Skeletal muscle satellite cell (primary cell): ENCODE measurements around the gene HHATL.

Source experiments
- H3K27me3 ChIP-seq: 2 replicates; pipeline ENCODE4 v1.7.0; 2013; ENCODE audit warnings: low read length; ENCODE audit not compliant: control insufficient read depth, insufficient read depth
- H3K36me3 ChIP-seq: 2 replicates; pipeline ENCODE4 v1.7.0; 2013; ENCODE audit warnings: mild to moderate bottlenecking, control low read depth, low read length; ENCODE audit not compliant: insufficient read depth
- H3K4me1 ChIP-seq: 2 replicates; pipeline ENCODE4 v1.7.0; 2013; ENCODE audit warnings: low read length; ENCODE audit not compliant: control insufficient read depth, insufficient read depth
- H3K4me2 ChIP-seq: 2 replicates; pipeline ENCODE4 v1.7.0; 2013; ENCODE audit warnings: mild to moderate bottlenecking, low read length
- H3K4me3 ChIP-seq: 2 replicates; pipeline ENCODE4 v1.7.0; 2013; ENCODE audit warnings: low read length
- H3K9ac ChIP-seq: 2 replicates; pipeline ENCODE4 v1.7.0; 2013; ENCODE audit warnings: mild to moderate bottlenecking, low read depth, low read length, moderate library complexity
- H3K9me3 ChIP-seq: replicated peaks from 2 replicates; pipeline ENCODE4 v1.7.0; 2013; ENCODE audit warnings: mild to moderate bottlenecking, control low read depth, low read length

HHATL gene

DNA sequence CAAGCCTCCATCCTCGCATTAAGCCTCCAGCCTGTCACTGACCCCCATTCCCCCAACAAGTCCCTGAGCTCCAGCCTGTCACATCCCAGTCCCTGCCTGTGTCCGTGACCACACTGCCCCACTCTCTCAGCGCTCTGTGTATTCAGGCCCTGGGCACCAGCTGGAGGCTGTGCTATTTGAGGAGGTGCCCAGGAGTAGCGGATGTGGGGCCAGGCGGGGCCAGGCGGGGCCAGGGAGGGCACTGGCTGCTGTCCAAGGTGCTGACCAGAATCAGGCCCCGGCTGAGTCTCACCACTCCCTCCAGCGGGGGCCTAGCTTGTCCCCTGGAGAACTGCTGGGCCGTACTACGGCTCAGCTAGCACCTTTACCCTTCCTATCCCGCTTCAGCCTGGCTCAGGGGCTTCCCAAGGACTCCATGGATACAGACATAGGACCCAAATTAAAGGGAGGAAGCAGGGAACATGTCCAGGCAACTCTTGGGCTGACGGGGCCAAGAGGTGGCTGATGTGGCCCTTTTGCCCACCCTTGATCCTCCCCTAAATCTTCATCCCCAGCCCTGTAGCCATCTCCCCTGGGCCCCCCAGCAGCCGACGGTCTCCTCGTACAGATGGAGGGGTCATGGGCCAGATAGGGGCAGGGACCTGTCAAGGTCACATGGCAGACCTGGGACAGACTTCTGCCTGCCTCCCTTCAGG lies 1.1 kb downstream of the HHATL start:
- H3K9ac ChIP-seq, result no peak overlapping the region
- no peak overlapping the region for H3K4me3 ChIP-seq
- peaks cover 3% of the 10 kb centered on the region for H3K4me1 ChIP-seq

DNA sequence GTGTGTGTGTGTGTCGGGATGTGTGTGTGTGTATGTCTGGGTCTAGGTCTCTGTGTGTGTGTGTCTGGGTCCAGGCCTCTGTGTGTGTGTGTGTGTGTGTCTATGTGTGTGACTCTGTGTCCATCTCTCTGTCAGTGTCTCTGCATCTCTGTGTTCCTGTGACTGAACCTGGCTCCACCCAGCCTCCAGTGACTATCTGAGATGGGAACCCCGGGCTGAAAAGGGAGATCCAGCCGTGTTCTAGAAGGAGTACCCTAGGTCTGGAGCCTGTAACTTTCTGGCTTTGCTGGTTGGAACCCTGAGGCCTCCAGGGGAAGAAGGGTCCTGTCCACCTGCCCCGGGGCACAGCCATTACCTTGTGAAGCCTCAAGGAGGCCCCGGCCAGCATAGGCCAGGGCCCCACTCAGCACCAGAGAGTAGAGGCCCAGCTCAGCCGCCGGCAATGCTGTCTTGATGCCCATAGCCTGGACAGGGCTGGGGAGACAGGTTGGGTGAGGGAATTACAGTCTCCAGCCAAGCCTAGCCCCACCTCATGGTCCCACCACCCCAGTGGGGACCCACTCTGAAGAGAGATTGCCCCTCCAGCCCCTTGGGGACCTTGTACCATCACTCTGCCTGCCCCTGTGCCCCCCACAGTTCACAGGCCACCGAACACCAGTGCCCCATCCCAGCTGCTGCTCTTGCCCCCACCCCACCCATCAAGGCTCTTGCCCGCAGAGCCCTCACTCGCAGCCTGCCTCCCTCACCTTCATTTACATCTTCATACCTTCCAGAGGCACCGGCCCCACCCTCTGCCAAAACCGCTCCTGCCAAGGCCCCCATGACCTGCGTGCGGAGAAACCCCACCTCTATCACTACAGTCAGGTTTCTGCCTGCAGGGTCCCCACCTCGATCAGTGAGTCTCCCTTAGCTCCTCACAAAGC lies 2.0 kb downstream of the HHATL start:
- Histone ChIP-seq H3K9ac (no peak overlapping the region), H3K27me3 (peaks cover 21% of the 10 kb centered on the region), H3K4me2 (no peak overlapping the region), H3K4me1 (peaks cover 3% of the 10 kb centered on the region), H3K36me3 (no peaks in the 10 kb centered on the region), H3K4me3 (no peak overlapping the region), H3K9me3 (no peaks in the 10 kb centered on the region)

More for the DNA sequence above, 1.1 kb downstream of the HHATL start:
- H3K9me3 ChIP-seq, result no peaks in the 10 kb centered on the region
- no peaks in the 10 kb centered on the region for H3K36me3 ChIP-seq
- peaks cover 19% of the 10 kb centered on the region for H3K27me3 ChIP-seq
- no peak overlapping the region for H3K4me2 ChIP-seq

DNA sequence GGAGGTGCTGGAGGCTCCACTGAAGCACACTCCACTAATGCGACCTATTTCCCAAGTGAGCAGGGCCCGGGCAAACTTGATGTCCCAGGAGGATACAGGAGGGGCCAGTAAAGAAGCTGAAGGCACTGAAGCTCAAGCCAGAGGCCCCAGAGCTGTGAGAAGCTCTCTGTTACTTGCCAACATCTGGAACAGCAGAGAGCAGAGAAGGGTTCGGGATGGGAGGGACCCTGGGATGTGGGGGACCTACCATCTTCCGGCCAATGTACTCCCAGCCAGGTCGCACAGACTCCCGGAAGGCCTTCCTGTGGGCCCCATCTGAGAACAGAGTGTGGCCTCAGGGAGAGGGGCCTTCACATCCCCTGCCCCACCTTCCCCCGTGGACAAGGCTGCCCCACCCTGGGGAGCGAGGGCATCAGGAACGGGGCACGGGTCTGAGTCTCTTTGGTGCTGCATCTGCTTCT lies 3.1 kb downstream of the HHATL start:
- no peak overlapping the region for H3K4me3 ChIP-seq
- peaks cover 31% of the 10 kb centered on the region for H3K27me3 ChIP-seq
- H3K36me3 ChIP-seq, result no peaks in the 10 kb centered on the region
- no peaks in the 10 kb centered on the region for H3K9me3 ChIP-seq
- H3K9ac ChIP-seq, result no peak overlapping the region
- H3K4me1 ChIP-seq, result peaks cover 3% of the 10 kb centered on the region
- no peak overlapping the region for H3K4me2 ChIP-seq

DNA sequence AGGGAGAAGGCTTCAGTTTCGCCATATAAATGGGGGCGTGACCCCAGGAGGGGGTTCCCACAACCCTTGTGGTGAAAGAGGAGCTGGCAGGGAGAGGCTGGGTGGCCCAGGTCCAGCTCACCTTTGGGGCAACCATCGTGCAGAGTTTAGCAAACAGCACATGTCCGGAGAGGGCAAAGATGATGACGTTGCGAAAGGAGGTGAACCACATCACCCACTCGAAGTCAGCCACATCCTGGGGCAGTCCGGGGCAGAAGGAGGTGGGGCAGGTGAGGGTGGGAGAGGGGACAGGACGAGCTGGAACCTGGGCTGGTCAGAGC lies 3.7 kb downstream of the HHATL start:
- H3K4me2 ChIP-seq, result no peak overlapping the region
- H3K4me3 ChIP-seq, result no peak overlapping the region
- no peaks in the 10 kb centered on the region for H3K9me3 ChIP-seq
- H3K4me1 ChIP-seq, result peaks cover 3% of the 10 kb centered on the region
- H3K27me3 ChIP-seq, result peaks cover 38% of the 10 kb centered on the region
- no peaks in the 10 kb centered on the region for H3K36me3 ChIP-seq
- H3K9ac ChIP-seq, result no peak overlapping the region

DNA sequence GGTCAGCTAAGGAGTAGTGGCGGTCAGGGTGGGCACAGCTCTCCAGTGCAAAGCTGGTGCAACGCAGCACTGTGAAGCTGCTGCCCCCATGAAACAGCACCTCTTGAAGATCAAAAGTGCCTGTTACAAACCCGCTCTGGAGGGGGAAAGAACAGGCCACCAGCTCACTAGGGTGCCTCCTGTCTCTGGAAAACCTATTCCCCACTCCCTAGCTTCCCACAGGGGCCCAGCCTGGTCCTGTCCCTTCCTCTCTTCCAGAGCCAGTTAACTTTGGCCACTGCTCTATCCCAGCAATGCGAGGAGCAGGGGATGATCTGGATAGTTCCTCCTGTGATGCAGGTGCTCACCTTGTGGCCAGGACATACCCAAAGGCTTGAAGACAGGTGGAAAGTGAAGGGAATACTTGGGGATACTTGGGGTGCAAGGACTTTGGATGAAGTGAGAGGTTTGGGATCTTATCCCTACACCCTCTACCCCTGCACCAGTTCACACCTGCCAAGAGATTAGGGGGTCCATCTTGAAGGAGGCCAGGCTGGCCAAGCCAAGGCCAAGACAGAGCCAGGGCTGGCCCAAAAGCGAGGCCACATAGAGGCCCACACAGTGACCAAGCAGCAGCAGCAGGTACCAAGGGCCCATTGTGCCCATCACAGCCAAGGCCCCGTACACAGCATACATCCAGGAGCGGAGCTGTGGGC lies 4.2 kb downstream of the HHATL start:
- Histone ChIP-seq H3K36me3 (no peaks in the 10 kb centered on the region), H3K9me3 (no peaks in the 10 kb centered on the region), H3K27me3 (peaks cover 42% of the 10 kb centered on the region), H3K4me1 (peaks cover 3% of the 10 kb centered on the region), H3K4me3 (no peak overlapping the region), H3K9ac (no peak overlapping the region), H3K4me2 (no peak overlapping the region)

DNA sequence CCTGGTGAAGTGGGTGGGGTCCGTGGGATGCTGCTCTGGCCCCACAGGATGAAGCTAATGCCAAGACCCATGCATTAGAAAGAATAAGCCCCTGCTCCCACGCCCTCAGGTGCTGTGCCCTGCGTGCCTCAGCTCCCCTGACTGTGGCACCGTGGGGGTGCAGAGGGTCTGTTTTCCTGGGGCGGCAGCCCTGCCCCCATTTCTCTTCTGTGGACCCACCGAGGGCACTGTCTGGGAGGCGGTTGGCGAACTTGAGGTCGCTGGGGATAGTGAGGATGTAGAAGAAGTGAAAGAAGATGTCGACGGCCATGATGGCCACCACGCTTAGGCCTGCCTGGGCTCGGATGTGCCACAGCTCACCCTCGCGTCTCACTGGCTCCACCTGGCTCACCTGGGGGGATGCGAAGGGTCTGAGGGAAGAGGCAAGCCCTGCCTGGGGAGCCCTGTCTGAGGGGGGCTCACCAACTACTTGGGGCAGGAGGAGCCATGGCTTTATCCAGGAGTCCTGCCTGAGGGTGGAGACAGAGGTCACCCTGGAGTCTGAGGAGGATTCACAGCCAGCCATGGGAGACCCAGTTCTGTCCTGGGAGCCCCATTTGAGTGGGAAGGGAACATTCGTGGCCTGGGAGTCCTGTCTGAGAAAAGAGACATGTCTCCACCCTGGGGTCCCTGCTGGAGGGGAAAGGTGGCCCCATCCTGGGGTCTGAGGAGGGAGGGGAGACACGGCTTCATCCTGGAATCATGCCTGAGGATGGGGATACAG lies 5.1 kb downstream of the HHATL start:
- peaks cover 42% of the 10 kb centered on the region for H3K27me3 ChIP-seq
- peaks cover 3% of the 10 kb centered on the region for H3K4me1 ChIP-seq
- no peak overlapping the region for H3K9ac ChIP-seq
- no peaks in the 10 kb centered on the region for H3K9me3 ChIP-seq
- H3K4me3 ChIP-seq, result no peak overlapping the region
- H3K36me3 ChIP-seq, result no peaks in the 10 kb centered on the region
- H3K4me2 ChIP-seq, result no peak overlapping the region

DNA sequence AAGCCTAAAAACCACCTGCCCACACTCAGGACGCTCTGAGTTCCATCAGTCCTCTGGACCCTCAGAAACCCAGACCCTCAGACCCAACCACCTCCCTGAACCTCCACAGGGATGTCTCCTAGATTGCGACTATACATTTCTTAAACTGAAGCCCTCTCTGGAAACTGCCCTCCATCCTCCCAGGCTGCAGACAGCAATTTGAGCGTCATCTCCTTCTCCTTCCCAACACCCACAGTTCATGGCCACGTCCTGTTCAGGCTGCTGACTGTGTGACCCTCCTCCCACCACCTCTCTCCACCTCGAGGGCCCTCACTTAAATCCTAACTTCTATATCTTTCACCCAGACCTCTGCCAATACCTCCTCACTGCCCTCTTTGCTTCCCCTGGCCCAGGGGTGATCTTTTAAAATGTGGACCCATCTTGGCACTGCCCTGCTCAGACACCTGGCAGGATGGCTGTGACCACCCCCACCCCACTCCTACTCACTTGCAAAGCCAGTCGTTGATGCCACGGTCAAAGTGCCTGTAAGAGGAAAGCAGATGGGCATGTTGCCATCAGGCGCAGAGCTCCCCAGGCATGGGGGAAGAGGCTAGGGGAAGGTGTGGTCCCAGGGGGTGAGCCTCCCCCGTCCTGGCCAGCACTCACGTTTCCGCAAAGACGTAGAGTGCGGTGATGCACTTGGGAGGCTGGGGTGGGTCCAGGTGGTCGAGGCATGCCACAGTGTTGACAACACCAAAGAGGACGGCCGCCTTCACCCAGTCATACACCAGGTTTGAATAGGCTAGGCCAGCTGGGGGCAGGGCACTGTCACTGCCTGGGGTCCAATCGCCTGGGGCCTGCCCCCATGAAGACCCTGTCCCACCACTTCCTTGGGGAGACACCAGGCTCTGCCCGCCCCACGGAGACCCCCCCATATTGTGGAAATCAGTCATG lies 6.0 kb downstream of the HHATL start:
- Histone ChIP-seq H3K4me3 (no peak overlapping the region), H3K36me3 (no peaks in the 10 kb centered on the region), H3K9me3 (no peaks in the 10 kb centered on the region), H3K4me2 (no peak overlapping the region), H3K27me3 (peaks cover 50% of the 10 kb centered on the region), H3K9ac (no peak overlapping the region), H3K4me1 (peaks cover 3% of the 10 kb centered on the region)

DNA sequence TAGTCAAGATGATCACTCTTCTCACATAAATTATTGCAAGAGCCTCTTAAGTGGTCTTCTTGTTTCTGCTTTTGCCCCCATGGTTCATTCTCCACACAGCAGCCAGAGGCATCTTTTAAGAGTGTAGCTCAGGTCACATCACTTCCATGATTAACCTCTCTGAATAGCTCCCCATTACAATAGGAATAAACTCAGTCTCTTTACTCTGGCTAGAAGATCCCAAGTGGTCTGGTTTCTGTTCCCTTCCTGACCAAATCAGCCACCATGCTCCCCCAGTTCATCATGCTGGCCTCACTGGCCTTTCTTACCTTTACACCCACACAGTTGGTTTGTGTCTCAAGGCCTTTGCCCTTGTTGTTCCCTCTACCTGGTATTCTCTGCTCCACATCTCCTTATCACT lies 8.2 kb downstream of the HHATL start:
- H3K4me1 ChIP-seq, result no peaks in the 10 kb centered on the region
- H3K4me2 ChIP-seq, result no peak overlapping the region
- no peaks in the 10 kb centered on the region for H3K36me3 ChIP-seq
- no peak overlapping the region for H3K4me3 ChIP-seq
- no peaks in the 10 kb centered on the region for H3K9me3 ChIP-seq
- no peak overlapping the region for H3K9ac ChIP-seq
- peaks cover 67% of the 10 kb centered on the region for H3K27me3 ChIP-seq

DNA sequence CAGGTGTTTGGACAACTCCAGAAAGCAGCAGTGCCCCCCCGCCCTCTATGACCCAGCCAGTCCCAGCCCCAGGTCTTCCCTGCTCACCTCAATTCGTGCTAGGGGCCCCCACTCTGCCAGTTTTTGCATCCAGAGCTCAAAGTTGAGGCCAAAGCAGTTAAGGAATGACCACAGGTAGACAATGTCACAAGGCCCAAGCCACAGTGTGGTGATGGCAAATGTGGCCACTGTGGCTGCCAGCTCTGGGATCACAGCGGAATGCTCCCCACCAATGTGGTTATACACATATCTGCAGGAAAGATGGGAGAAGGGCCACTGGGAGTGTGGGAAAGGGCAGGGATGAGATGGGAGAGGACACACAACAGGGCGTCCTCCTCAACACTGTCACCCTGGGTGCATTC lies 9.1 kb downstream of the HHATL start:
- Histone ChIP-seq H3K4me2 (no peak overlapping the region), H3K27me3 (peaks cover 62% of the 10 kb centered on the region), H3K9ac (no peak overlapping the region), H3K36me3 (no peaks in the 10 kb centered on the region), H3K9me3 (no peaks in the 10 kb centered on the region), H3K4me3 (no peak overlapping the region), H3K4me1 (no peaks in the 10 kb centered on the region)

DNA sequence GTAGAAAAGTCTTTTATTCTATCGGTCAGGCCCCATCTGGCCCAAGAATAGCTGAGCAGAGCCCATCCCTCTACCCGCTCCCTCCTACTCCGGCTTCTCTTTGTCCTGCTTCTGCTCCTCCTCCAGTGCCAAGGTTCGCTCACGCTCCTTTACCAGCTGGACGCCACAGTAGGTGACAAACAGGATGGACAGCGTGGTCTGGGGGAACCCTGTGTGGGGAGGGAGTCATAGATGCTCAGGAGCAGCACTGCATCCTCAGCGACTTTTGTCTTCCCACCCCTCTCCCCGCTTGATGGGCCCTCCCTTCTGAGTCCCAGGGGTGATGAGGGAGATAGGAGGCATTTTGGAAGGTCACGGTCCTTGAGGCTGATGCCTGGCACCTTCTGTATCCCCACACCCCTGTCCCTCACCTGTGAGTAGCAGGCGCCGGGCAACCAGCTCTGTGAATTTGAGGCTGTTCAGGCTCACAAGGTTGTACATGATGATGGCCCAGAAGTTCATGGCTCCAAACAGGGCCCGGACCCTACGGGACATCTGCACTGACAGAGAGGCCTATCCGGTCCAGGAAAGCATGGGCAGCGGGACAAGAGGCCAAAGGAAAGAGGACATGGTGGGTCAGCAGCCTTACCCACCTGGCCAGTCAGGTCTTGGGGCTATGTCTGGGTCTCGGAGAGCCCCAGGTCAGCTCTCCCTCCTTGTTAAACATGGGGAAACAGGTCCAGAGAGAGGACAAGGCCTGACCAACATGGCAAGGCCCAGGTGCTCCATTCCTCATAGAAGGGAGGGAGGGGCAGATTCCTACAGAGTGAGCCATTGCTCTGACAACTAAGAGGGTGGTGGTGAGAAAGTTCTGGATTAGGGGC lies 9.7 kb downstream of the HHATL start:
- H3K36me3 ChIP-seq, result no peaks in the 10 kb centered on the region
- H3K9ac ChIP-seq, result no peak overlapping the region
- H3K9me3 ChIP-seq, result no peaks in the 10 kb centered on the region
- H3K4me1 ChIP-seq, result no peaks in the 10 kb centered on the region
- H3K27me3 ChIP-seq, result peaks cover 58% of the 10 kb centered on the region
- no peak overlapping the region for H3K4me2 ChIP-seq
- no peak overlapping the region for H3K4me3 ChIP-seq
